Stimulated activated naive CD8-positive, alpha-beta T cell treated with anti-CD3 and anti-CD28 coated beads, Interleukin-15, Interleukin-2, amounts not matched to agents 100 ng/mL and 50 ng/mL, for 24 hours (primary cell): ENCODE measurements around the gene SLC39A7.

Experiments
- H3K27ac Mint-ChIP-seq: one replicate; pipeline ENCODE4 v1.8.0; 2021; ENCODE audit warnings: mild to moderate bottlenecking, mixed read lengths
- H3K27me3 Mint-ChIP-seq: one replicate; pipeline ENCODE4 v1.8.0; 2021; ENCODE audit warnings: mixed read lengths
- H3K36me3 Mint-ChIP-seq: one replicate; pipeline ENCODE4 v1.8.0; 2021; ENCODE audit warnings: low read depth, mixed read lengths
- H3K4me1 Mint-ChIP-seq: one replicate; pipeline ENCODE4 v1.8.0; 2021; ENCODE audit warnings: low read depth, mixed read lengths
- H3K4me3 Mint-ChIP-seq: one replicate; pipeline ENCODE4 v1.8.0; 2021; ENCODE audit warnings: mild to moderate bottlenecking, mixed read lengths
- H3K9me3 Mint-ChIP-seq: one replicate; pipeline ENCODE4 v1.8.0; 2021; ENCODE audit warnings: mixed read lengths

SLC39A7 gene

DNA sequence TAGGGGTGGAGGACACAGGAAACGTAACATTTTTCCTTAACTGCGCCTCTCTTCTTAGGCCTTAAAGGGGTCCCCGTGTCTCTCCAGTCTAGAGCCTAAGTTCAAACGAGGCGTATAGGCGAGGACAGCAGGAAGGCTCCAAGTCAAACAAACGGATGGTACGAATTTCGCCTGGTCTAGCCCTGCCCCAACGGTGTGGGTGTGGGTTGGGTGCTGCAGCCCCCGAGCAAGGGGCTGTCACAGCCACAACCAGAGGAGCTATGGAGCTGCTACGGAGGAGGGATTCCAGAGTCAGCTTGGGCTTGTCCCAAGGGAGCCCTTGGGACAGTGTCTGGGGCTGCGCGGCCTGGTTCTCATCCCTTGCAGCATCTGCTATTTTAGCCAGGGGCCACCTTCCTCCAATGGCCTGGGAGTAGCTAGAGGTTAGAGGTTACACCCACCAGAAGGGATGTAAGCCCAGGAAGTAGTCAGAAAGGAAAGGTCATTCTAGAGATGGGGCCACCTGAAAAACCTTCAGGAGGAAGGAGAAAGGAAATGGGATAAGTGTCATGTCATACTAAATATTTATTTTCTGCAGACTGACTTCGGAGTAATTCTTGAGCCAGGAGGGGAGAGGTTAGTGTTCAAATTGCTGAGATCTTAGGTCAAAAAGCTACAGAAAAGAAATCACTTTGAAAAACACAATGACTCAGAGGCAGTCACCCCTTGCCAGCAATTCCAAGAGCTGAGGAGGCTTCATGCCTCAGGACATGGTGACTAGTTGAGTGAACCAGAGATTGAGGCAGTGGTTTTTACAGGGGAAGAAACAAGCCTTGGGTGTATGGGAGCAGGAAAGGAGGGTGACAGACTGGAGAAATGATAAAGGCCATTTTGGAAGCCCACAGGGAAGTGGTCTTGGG is 49.3 kb downstream of the SLC39A7 start:
- Mint-ChIP-seq H3K27me3 (peaks cover 4% of the 10 kb centered on the region), H3K27ac (peak overlapping the region; percentile 88), H3K4me1 (peaks cover 41% of the 10 kb centered on the region), H3K36me3 (peaks cover 31% of the 10 kb centered on the region), H3K9me3 (no peaks in the 10 kb centered on the region), H3K4me3 (peak overlapping the region; percentile 89)

DNA sequence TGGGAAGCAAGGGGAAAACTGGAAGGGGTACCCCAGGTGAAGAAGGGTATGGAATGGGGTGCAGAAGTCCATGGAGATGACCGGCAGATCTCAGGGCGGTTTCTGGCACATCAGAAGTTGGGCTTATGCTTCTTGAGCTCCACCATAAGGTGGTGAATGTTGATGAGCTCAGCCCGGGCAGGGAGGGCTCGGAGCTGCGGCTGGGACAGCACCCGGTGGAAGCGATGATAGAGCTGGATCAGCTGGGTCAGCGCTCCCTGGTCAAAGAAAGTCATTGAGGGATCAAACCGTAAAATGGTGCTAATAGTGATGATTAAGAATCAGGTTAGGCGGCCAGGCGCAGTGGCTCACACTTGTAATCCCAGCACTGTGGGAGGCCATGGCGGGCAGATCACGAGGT is 50.1 kb downstream of the SLC39A7 start:
- peaks cover 4% of the 10 kb centered on the region for H3K27me3 Mint-ChIP-seq
- H3K4me3 Mint-ChIP-seq: peak overlapping the region; percentile 89
- peaks cover 41% of the 10 kb centered on the region for H3K4me1 Mint-ChIP-seq
- H3K9me3 Mint-ChIP-seq: no peaks in the 10 kb centered on the region
- peaks cover 35% of the 10 kb centered on the region for H3K36me3 Mint-ChIP-seq
- H3K27ac Mint-ChIP-seq: peak overlapping the region; percentile 88

DNA sequence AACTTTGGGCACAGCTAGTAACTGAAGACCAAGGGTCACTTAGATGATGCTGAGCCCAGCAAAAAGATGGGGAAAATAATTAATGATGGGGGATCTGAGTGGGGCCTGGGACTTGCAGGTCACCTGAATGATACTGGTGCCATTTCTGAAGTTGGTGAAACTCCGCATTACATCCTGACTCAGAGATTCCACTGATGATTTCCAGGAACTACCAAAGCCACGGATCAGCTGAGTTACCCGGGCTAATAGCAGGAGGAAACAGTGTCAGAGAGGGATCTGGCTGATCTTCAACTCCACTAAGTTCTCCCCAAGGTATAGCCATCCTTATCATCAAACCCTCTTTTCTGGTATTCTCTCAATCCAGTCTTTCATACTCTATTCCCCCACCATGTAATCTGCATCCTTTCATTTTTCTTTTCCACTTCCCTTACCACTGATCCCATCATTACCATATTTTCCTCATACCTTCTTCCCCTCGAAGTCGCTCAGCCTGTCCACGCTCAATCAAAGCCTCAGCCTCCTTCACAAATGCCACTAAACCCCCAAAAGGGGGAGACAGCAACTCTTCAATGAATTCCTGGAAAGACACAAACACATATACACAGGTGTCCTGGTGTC is 50.8 kb downstream of the SLC39A7 start:
- Mint-ChIP-seq H3K36me3 (peaks cover 37% of the 10 kb centered on the region), H3K4me1 (peaks cover 41% of the 10 kb centered on the region), H3K27ac (peak overlapping the region; percentile 88), H3K4me3 (peak overlapping the region; percentile 11), H3K9me3 (no peaks in the 10 kb centered on the region), H3K27me3 (peaks cover 3% of the 10 kb centered on the region)

DNA sequence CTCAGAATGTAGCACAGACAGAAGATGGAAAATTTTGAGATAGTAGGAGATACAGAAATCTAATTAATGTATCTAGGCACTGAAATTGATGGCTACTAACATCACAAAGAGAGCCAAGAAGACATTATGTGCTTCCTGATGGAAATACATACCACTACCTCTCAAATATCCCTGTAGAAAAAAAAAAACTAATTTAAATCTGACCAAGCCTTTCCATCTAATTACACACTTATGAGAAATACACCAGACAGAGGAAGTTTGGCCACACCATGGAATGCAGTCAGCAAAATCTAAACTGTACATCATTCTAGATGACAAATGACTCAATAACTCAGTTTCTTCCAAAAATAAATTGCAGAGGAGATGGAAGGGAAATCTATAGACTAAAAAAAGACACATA is 52.1 kb downstream of the SLC39A7 start:
- H3K4me3 Mint-ChIP-seq: no peak overlapping the region
- H3K4me1 Mint-ChIP-seq: peaks cover 41% of the 10 kb centered on the region
- H3K27me3 Mint-ChIP-seq: no peaks in the 10 kb centered on the region
- H3K9me3 Mint-ChIP-seq: no peaks in the 10 kb centered on the region
- peak overlapping the region; percentile 29 for H3K27ac Mint-ChIP-seq
- H3K36me3 Mint-ChIP-seq: peaks cover 39% of the 10 kb centered on the region
